GM18508 (cell line): ENCODE measurements around the gene PDE4D.

Experiments
- ATAC-seq: cut with Tn5 transposase; IDR thresholded peaks from one replicate; pipeline ENCODE4 v1.9.1; 2021; ENCODE audit warnings: moderate number of reproducible peaks; ENCODE audit not compliant: insufficient read depth, unreplicated experiment

PDE4D gene

GRCh38 chr5:59462956-59463355, 430.6 kb downstream of the PDE4D start:
- ATAC-seq = no peak

GRCh38 chr5:59460368-59461153, 433.0 kb downstream of the PDE4D start:
- no peak for ATAC-seq

DNA sequence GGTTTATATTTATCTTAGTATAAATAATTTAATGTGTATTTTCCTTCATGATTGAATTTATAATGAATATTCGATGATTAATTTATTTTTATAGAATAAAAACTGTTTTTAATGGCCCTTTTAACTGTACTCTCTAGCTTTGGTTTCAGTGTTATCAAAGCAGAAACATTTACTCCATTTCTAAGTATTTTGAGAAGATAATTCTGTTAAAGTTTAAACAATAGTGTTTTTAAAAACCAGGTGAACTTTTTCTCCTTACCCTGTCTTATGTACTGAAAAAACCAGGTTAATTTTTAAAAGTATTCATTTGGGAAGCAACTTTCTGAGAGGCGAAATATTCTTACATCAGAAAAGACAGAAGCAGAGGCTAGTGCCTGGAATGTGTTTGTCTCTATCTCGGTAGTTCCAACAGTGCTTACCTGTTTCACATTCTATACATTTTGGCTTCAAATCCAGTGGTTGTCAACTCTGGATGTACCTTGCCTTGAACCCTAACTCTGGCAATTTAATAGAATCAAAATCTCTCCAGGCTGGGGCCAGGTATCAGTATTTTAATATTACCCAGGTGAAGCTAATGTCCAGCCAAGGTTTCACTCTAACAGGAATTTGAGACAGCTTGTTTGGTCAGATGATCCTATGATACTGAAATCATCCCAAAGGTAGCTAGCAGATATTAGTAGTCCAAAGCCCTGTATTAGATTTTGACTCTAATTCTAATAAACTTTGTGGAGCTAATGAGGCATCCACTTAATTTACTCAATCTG, 434.4 kb downstream of the PDE4D start:
- ATAC-seq = no peak

DNA sequence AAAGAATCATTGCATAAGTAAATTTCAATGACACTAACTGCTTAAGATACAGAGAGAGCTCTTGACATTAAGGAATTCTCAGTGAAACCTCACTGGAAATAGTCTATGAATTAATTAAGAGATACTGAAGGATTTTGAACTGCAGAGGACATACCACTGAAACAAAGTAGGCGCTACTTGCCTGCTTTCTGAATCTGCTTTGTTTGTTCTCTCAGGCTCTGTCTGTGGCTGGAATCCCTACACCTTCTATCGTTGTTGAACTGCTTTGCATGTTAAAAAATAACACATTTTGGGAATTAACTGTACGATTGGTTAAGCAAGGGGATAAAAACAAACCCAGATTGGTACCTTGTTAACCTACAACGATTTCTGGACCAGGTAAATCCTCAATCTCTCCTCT, 435.2 kb downstream of the PDE4D start:
- no peak for ATAC-seq

- ATAC-seq = no peak
Observed at GRCh38 chr5:59449905-59450644, 443.5 kb downstream of the PDE4D start.

DNA sequence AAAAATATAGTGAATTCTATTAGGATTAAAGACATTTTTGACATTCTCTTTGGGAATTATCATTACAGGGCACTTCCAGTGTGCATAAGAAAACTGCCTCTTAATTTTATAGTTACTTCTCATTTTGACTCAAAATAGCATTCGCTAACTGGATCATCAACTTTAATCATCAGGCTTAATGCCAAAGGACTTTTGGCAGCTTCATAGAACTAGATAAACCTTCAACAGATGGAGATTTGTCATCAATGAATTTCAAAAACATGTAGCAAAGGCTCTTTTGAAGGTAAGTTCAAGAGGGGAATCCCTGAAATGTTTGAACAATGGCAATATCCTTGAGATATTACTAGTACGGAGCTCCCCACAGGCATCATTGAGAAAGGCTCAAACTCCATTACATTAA, 447.2 kb downstream of the PDE4D start:
- no peak for ATAC-seq

GRCh38 chr5:59445741-59446140, 447.8 kb downstream of the PDE4D start:
- ATAC-seq = no peak

GRCh38 chr5:59439303-59439702, 454.2 kb downstream of the PDE4D start:
- ATAC-seq = no peak

DNA sequence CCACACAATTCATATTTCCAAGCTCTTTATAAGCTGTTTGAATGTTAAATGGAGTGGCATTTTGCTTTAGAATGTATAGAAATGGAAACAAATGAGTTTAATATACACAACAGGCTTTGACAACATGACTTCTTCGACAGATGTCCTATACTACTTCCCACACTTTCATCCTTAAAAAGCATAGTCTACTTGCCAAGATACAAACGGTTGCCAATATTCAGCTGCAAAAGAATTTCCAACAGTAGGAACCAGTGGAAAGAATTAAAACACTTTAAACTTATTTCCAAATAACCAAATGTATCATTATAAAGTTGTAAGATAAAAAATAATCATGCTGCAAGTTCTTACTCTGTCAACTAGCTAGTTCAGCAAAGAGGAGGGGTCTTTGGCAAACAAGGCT, 456.4 kb downstream of the PDE4D start:
- ATAC-seq = no peak

GRCh38 chr5:59436364-59437148, 457.0 kb downstream of the PDE4D start:
- no peak for ATAC-seq

DNA sequence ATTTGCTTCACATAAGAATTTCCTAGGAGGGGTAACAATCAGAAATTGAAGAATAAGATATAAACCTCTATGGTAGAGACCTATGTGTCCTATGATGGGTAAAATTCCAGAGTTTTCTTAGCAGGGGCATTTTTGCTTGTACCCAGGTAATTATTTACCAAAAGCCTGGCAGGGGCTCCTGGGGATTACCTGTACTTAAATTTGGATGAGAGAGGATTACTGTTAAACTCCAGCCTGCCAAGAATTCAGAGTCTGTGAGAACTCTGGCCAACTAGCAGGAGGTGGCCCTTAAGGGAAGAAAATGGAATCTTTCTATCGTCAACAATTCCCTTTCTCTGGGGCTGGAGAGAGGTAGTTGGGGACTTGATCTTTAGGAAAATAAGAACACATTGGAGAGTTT, 460.4 kb downstream of the PDE4D start:
- no peak for ATAC-seq

GRCh38 chr5:59430066-59430685, 463.4 kb downstream of the PDE4D start:
- no peak for ATAC-seq

GRCh38 chr5:59428391-59428790, 465.1 kb downstream of the PDE4D start:
- no peak for ATAC-seq

DNA sequence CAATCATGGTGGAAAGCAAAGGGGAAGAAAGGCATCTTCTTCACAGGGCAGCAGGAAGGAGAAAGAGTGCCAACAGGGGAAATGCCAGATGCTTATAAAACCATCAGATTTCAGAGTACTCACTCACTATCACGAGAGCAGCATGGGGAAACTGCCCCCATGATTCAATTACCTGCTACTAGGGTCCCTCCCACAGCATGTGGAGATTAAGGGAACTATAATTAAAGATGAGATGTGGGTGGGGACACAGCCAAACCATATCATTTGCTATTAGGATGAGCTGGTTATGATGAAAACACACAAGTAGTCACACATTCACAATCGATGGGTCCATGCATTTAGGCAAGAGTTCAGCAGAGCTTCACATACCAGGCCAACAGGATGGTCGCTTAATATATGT, 469.0 kb downstream of the PDE4D start:
- no peak for ATAC-seq

DNA sequence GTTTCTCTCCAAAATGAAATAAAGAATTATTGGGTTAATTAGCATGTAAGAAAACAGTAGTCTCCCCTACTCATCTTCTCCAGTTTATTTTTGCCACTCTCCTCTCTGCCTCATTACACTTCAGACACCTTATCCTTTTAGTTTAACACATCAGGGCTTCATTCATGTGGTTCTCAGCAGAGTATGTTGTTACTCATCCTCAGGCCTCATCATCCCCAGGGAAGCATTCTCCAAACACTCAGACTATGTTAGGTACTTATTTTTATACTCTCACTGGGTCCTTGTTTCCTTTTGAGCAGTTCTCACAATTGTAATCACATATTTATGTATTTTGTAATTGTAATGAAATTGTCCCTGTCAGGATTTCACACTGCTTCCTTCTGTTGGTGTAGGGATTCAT, 470.5 kb downstream of the PDE4D start:
- ATAC-seq = no peak

GRCh38 chr5:59421986-59422941, 471.3 kb downstream of the PDE4D start:
- ATAC-seq = no peak

GRCh38 chr5:59420596-59420995, 472.9 kb downstream of the PDE4D start:
- no peak for ATAC-seq

- ATAC-seq = no peak
Observed at GRCh38 chr5:59418808-59419207, 474.7 kb downstream of the PDE4D start.

GRCh38 chr5:59416451-59416850, 477.1 kb downstream of the PDE4D start:
- no peak for ATAC-seq
